GM18517 (cell line): Measurements from ENCODE around the gene AP2M1.

ENCODE experiments used
- ATAC-seq: cut with Tn5 transposase; IDR thresholded peaks from one replicate; pipeline ENCODE4 v1.9.1; 2021; ENCODE audit warnings: mild to moderate bottlenecking, moderate library complexity; ENCODE audit not compliant: unreplicated experiment

The AP2M1 gene

DNA sequence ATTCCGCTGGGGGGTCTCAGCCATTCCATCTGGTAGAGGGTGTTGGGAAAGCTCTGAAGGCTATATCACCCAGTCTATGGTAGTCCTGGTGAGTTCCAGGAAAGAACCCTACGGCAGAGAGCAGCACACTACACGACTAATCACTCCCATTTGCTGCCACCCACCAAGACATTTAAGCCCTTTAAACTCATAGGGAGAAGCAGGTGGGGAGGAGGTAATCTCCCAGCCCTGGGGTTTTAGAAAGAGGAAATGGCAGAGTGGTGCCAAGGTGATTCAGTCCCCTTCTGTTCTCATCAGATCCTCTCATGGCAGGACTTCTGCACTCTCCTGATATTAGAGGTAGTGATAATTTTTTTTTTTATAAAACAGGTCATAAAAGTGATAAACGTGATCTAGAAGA lies 44.2 kb downstream of the AP2M1 start:
- ATAC-seq, result no peak

- no peak for ATAC-seq
Observed at GRCh38 chr3:184222521-184222920, 47.9 kb downstream of the AP2M1 start.

- no peak for ATAC-seq
Observed at GRCh38 chr3:184223946-184224345, 49.3 kb downstream of the AP2M1 start.

- ATAC-seq, result no peak
Observed at GRCh38 chr3:184227481-184227935, 52.9 kb downstream of the AP2M1 start.

GRCh38 chr3:184228376-184229137 lies 53.9 kb downstream of the AP2M1 start:
- ATAC-seq, result no peak

GRCh38 chr3:184229394-184230080 lies 54.9 kb downstream of the AP2M1 start, which contains the start of gene VWA5B2:
Gene VWA5B2 (plus strand): TSS chr3:184229585. CDS start chr3:184230529, 944 bp downstream.
- ATAC-seq, result peak; percentile 55

- no peak for ATAC-seq
Observed at GRCh38 chr3:184230081-184230602, 55.5 kb downstream of the AP2M1 start.

DNA sequence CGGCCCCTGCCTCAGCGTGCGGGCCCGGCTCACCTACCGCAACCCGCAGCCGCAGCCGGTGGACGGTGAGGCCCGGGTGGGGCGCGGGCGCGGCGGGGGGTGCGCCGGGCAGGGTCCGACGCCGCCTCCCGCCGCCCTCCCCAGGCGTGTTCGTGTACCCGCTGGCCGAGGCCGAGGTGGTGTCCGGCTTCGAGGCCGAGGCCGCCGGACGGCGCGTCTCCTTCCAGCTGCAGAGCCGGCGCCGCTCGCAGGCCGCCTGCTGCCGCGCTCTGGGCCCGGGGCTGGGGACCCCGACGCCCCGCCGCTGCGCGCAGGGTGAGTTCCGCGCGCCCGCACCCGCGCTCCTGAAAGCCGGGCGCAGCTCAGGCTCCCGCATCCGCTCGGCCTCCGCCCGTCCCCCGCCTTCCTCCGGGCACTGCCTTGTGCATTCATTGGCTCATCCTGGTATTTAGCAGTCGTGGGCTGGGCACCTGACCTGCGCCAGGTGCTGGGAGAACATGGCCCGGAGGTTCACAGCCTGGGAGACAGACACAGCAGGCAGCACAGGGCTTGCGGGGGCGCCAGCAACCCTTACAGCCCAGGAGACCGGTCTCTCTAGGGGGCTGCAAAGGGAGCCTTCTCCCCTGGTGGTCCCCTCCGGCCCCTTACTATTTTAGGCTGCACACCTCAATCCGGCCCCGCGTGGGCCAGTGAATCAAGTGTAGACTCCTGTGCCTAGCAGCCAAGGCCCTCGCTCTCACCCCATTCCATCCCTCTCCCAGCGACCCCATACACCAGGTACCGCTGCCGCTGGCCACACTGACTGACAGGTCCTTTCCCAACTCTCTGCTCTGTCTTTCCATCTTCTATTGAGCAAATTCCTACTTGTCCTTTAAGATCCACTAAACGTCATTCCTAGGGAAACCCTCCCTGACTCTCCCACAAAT lies 56.2 kb downstream of the AP2M1 start:
- ATAC-seq, result no peak

GRCh38 chr3:184231671-184232070 lies 57.0 kb downstream of the AP2M1 start:
- no peak for ATAC-seq

- no peak for ATAC-seq
Observed at GRCh38 chr3:184233127-184233843, 58.6 kb downstream of the AP2M1 start.
